Cerebellar cortex (tissue), 1 donor: ENCODE data around the gene DOHH.
"Not testable (repeated sequence)": the region's sequence is repeated elsewhere in the genome, so short reads cannot be mapped to it uniquely, and the experiment has no call there.

ENCODE experiments used
- DNase-seq: peaks from one replicate; pipeline ENCODE4 v3.0.0-alpha.2; 2015; ENCODE audit warnings: low spot score

DOHH gene

GRCh38 chr19:3534375-3535234 lies 34.1 kb upstream of the DOHH start:
- DNase-seq: no peak

- no peak for DNase-seq
Measured at GRCh38 chr19:3533563-3534216, 33.2 kb upstream of the DOHH start.

DNA sequence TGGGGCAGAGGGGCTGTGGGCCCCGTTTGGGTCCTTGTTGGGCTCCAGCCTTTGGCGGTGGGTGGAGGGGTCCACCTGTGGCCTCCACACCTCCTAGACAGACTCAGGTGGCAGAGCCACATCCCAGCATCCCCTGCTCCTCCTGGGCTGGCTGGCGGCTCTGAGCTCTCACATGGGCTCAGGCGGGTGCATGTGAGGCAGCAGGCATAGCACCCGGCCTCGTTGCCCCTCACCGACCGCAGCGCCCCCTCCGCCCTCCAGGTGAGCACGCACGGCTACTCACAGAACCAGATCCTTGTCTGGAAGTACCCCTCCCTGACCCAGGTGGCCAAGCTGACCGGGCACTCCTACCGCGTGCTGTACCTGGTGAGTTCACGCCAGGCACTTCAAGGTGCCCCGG lies 32.6 kb upstream of the DOHH start:
- DNase-seq: no peak

GRCh38 chr19:3532154-3532786 lies 31.8 kb upstream of the DOHH start:
- no peak for DNase-seq

DNA sequence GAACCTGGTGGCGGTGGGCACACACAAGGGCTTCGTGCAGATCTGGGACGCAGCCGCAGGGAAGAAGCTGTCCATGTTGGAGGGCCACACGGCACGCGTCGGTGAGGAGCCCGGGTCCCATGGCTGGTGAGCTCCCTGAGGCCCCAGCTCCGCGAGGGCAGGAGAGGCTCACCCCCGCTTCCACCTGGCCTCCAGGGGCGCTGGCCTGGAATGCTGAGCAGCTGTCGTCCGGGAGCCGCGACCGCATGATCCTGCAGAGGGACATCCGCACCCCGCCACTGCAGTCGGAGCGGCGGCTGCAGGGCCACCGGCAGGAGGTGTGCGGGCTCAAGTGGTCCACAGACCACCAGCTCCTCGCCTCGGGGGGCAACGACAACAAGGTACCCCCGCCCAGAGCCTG lies 31.2 kb upstream of the DOHH start:
- DNase-seq: no peak

DNA sequence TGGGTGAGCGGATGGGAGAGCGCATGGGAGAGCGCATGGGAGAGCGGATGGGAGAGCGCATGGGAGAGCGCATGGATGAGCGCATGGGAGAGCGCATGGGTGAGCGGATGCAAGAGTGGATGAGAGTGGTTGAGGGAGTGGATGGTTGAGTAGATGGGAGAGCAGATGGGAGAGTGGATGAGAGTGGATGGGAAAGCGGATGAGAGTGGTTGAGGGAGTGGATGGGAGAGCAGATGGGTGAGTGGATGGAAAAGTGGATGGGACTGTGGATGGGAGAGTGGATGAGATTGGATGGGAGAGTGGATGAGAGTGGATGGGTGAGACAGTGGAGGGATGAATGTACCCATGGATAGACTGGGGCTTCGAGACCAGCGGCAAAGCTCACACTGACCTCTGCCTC lies 29.9 kb upstream of the DOHH start:
- DNase-seq: no peak

- DNase-seq: not testable (repeated sequence)
Measured at GRCh38 chr19:3529299-3529698, 28.8 kb upstream of the DOHH start.

GRCh38 chr19:3528539-3529211 lies 28.2 kb upstream of the DOHH start:
- DNase-seq: no peak

DNA sequence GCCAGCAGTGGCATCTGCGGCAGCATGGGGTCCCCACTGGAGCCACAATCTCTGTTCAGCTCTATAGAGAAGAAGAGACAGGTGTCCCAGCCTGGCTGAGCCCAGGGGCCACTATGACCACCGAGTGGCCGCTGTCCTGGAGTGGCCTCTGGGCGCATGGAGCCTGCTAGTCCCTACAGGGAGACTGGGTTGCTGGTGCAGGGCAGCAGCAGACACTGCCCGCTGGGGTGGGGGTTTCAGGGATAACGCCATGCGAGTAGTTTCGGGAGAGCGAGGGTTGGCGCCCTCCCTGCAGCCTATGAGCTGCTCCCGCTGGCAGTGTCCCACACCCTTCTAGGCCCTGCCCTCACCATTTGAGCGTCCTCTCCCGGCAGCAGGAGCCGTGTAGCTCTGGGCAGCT lies 27.6 kb upstream of the DOHH start:
- no peak for DNase-seq

DNA sequence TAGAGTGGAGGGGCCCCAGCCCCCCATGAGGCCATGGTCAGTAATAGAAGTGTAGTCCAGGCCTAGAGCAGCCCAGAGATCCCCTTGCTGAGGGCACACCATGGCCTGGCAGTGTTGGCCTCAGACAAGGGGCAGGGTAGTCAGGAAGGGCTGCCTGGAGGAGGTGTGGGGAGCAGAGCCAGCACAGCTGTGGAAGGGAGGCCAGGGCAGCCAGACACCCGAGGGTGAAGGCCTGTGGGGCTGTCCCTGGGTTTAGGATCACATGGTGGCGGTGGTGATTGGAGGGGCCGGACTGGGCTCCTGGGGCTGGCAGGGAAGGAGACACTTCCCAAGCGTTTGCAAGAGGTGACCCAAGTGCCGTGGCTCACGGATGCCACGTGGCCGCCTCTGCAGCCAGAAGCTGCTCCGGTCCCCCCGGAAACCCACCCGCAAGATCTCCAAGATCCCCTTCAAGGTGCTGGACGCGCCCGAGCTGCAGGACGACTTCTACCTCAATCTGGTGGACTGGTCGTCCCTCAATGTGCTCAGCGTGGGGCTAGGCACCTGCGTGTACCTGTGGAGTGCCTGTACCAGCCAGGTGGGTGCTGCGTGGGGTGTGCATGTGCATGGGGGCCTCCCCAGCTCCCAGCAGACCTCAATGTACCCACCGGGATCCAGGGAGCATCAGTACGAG lies 26.9 kb upstream of the DOHH start:
- DNase-seq: no peak

DNA sequence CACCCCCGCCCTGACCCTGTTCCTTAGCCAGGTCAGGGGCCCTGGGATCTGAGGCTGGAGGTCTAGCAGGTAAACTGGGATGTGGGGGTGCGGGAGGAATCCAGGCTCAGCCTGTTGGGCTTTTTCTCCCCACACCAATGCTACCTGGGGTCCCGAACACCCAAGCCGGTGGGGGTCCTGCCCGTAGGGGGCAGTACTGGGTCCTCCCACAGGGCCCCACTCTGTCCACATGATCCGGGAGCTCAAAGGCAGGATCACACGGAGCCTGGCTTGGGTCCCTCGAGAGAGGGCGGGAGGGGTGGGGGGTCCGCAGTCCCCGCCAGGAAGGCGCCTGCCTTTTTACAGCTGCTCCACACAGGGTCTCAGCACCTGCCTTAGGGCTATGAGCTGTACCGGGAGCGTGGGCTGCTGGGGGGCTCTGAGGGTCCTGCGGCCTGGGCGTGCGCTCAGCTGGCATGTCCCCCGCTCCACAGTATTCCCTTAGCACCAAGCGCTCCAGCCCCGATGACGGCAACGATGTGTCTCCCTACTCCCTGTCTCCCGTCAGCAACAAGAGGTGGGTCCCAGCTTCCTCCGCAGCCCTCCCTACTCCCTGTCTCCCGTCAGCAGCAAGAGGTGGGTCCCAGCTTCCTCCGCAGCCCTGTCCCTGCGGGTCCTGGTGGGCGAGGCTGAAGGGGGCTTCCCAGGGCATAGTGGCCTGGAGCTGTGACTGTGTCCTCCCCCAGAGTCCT lies 26.2 kb upstream of the DOHH start:
- no peak for DNase-seq

- no peak for DNase-seq
Measured at GRCh38 chr19:3524904-3525451, 24.5 kb upstream of the DOHH start.

- DNase-seq: no peak
Measured at GRCh38 chr19:3524078-3524842, 23.8 kb upstream of the DOHH start.

DNA sequence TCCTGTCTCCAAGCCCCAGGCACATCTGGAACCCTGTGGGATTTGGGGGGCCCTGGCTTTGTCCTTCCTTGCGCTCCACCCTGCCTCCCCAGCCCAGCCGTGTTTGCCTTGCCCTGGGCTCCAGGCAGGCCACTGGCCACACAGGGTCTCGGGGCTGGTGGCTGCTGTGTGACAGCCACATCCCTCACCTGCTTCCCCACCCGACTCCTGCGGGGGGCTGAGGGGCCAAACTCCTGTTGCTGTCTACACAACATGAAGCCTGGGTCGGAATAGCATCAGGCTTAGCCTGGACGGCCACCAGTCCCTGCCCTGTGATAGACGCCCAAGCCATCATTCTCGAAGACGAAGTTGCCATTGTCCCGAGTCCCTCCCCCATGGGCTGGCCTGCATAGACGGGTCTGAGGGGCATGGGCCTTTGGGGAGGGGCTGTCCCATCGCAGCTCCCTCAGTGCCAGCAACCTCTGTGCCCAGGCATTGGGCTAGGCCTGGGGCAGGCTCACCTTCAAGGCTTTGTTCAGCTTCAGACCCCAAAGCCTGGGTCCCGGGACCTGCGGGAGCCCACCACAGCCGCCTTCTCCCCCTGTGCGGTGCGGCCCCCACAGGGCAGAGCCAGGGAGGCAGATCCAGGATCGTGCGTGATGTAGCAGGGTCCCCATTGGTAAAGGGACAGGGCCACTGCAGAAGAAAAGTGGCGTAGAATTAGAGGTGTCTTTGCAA lies 23.0 kb upstream of the DOHH start:
- no peak for DNase-seq

- no peak for DNase-seq
Measured at GRCh38 chr19:3522421-3523360, 22.2 kb upstream of the DOHH start.

- no peak for DNase-seq
Measured at GRCh38 chr19:3521104-3521445, 20.6 kb upstream of the DOHH start.

DNA sequence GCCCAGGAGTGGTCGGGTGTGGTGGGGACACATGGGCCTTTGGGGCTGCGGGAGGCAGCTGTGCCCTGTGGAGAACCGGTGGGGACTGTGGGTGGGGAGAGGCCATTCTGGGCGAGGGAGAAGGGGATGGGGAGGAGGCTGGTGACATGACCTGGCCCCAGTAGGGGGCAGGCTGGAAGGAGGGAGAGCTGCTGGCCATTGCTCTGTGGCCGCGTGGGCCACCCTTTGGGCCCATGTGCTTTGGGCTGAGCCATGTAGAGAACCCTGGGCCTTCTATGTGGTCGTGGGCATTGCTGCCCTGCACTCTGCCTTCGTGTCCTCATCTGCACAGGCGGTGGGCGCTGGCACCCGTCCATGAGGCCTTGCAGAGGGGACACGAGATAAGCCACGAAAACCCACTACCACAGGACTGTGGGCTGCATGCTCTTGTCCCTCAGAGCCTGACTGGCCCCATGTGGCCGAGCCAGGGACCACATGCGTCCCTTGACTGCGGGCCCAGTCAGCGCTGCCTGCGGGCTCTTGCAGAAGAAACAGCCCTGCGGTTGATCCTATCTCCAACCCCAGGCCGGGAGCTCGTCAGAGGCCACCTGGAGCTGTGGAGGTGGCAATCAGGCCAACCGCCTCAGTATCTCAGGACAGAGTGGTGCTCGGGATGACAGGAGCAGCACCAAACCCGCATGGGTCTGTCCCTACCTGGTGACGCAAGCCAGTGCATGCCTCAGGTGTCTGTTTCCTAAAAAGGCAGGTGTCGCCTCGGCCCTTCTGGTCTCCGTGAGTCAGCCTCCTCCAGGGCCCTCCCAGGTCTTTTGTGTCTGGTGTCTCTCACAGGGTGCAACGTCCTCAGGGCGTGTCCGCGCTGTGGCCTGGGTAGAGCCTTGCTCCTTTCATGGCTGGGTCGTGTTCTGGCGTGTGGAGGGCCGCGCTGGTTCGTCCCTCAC lies 20.0 kb upstream of the DOHH start:
- no peak for DNase-seq
